Measurements from ENCODE around the gene AFAP1. TPM values are rescaled to one million over a fixed set of nuclear protein-coding genes. Genes with fewer than 3 reads are reported as not detected.

AFAP1 gene
- total RNA-seq, 1 donor from 2014 or later = 27.8 TPM

DNA sequence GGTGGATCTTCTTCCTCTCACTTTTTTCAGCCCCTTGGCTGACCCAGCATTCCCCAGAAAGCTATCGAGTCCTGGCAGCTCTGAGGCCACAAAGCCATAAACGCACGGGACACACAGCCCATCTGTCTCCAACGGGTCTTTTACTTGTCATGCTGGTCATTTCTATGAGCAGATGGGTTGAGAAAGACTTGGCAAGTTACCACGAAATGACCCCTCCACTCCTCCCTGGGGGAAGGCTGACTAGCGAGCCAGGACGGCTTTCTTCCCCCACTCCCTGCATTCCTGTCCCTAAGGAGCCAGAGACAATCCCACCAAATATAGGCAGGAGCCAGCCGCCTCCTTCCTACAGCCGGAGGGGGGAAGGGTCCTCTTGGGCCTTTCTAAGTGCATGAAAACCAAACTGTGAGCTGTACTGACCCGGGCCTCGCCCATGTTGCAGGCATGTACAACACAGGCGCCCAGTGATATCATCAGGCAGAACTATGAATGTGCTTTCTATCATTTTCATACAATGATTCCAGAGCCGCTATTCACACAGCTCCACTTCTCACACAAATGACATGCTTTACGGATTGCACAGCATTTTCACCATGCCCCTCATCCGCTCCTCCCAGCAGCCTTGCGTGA lies 28.6 kb downstream of the AFAP1 start:
- Mint-ChIP-seq H3K27ac (ENCODE audit: unreplicated experiment) (no peak overlapping the region), H3K4me3 (ENCODE audit: unreplicated experiment) (no peak overlapping the region), H3K9me3 (ENCODE audit: unreplicated experiment) (no peaks in the 10 kb centered on the region), H3K4me1 (ENCODE audit: unreplicated experiment) (peaks cover 13% of the 10 kb centered on the region), H3K27me3 (ENCODE audit: unreplicated experiment) (no peaks in the 10 kb centered on the region), H3K36me3 (ENCODE audit: low read depth, unreplicated experiment) (no peaks in the 10 kb centered on the region)
- DNase-seq (ENCODE audit: low spot score) = no peak
- TF ChIP-seq, protein P1, sequence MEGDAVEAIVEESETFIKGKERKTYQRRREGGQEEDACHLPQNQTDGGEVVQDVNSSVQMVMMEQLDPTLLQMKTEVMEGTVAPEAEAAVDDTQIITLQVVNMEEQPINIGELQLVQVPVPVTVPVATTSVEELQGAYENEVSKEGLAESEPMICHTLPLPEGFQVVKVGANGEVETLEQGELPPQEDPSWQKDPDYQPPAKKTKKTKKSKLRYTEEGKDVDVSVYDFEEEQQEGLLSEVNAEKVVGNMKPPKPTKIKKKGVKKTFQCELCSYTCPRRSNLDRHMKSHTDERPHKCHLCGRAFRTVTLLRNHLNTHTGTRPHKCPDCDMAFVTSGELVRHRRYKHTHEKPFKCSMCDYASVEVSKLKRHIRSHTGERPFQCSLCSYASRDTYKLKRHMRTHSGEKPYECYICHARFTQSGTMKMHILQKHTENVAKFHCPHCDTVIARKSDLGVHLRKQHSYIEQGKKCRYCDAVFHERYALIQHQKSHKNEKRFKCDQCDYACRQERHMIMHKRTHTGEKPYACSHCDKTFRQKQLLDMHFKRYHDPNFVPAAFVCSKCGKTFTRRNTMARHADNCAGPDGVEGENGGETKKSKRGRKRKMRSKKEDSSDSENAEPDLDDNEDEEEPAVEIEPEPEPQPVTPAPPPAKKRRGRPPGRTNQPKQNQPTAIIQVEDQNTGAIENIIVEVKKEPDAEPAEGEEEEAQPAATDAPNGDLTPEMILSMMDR (IDR thresholded peaks at IDR 0.05; ENCODE audit: unreplicated experiment) = no peak

DNA sequence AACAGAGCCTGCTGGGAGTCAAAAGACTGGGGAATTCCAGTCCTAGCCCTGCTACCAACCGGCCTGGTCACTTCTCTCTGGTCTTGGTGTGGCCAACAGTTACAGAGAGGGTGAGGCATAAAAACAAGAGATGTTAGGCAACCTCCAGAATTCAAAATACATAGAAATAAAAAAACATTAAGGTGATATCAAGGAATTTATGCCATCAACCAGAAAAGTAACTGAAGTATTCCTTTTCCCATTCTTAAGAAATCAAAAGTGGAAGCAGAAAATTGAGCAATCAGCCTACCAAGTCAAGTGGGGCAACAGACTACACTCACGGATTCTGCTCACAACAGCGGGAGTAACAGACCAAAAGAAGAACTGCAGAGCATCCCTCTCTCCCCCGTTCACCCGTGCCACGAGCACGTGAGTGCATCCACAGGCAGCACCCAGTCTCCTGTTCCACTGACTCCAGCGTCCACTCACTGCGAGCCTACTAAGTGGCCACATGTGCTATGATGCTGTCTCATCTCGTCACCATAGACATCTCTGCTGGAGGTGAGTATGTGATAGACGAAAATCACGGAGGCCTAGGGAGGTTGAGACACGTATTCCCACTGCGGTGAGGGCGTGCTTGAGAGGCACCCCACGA lies 29.3 kb downstream of the AFAP1 start:
- Mint-ChIP-seq H3K4me3 (ENCODE audit: unreplicated experiment) (no peak overlapping the region), H3K27ac (ENCODE audit: unreplicated experiment) (no peak overlapping the region), H3K4me1 (ENCODE audit: unreplicated experiment) (peaks cover 13% of the 10 kb centered on the region), H3K36me3 (ENCODE audit: low read depth, unreplicated experiment) (no peaks in the 10 kb centered on the region), H3K27me3 (ENCODE audit: unreplicated experiment) (peaks cover 3% of the 10 kb centered on the region), H3K9me3 (ENCODE audit: unreplicated experiment) (no peaks in the 10 kb centered on the region)
- DNase-seq (ENCODE audit: low spot score) = no peak
- TF ChIP-seq, protein P1 (IDR thresholded peaks at IDR 0.05; ENCODE audit: unreplicated experiment) = no peak

DNA sequence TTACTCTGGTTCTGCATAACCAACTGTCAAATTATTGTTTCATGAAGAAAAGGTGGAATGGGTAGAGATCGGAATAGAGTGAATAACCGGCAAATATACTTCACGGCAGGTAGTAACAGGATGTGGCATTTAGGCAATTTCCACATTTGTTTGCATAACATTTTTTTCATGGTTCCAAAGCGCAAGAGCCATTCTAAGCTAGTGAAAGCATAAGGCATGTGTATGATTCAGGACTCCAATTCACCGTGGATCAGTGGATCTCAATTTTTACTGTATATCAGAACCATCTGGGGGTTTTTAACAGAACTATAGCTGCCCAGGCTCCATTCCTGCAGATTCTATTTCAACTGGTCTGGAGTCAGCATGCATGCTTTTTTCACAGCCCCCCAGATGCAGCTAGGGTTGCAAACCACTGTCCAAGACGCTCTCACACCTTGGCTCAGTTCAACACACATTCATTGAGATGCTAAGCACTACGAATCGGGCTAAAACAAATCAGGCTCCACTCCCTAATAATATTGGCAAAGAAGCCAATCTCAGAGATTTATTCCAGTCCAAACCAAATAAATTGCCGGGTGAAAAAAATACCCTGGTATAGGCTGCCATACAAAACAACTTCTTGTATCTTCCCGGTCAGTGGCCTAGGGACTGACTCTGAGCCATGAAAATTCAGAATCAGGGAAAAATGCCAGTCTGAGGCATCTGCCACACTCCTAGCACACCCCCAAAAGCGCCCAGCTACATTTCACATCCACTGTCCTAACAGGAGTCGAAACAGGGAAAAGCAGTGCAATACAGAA lies 30.0 kb downstream of the AFAP1 start:
- H3K4me1 Mint-ChIP-seq (ENCODE audit: unreplicated experiment) = peaks cover 13% of the 10 kb centered on the region
- DNase-seq (ENCODE audit: low spot score) = no peak
- H3K27me3 Mint-ChIP-seq (ENCODE audit: unreplicated experiment) = peaks cover 3% of the 10 kb centered on the region
- no peak overlapping the region for H3K27ac Mint-ChIP-seq (ENCODE audit: unreplicated experiment)
- no peak overlapping the region for H3K4me3 Mint-ChIP-seq (ENCODE audit: unreplicated experiment)
- H3K36me3 Mint-ChIP-seq (ENCODE audit: low read depth, unreplicated experiment) = no peaks in the 10 kb centered on the region
- TF ChIP-seq, protein P1 (IDR thresholded peaks at IDR 0.05; ENCODE audit: unreplicated experiment) = no peak
- no peaks in the 10 kb centered on the region for H3K9me3 Mint-ChIP-seq (ENCODE audit: unreplicated experiment)

DNA sequence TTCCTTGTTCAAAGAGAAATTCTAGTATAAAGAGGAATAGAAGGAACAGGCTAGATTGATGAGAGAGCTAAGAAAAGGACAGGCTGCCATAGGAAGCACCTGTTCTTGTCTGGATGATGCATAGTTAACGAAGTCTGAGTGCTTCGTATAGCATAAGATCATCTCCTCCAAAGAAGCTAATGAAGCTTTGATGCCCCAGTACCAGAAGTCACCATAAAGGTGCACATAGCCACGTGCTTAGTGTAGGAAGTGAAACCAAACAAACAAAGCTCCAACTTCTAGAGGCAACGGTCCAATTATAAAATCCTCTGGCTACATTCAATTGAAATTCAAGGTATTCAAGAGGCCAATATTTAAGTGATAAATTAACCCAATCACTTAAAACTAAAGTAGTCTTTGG lies 31.0 kb downstream of the AFAP1 start:
- Mint-ChIP-seq H3K36me3 (ENCODE audit: low read depth, unreplicated experiment) (no peaks in the 10 kb centered on the region), H3K4me1 (ENCODE audit: unreplicated experiment) (peaks cover 13% of the 10 kb centered on the region), H3K4me3 (ENCODE audit: unreplicated experiment) (no peak overlapping the region), H3K27ac (ENCODE audit: unreplicated experiment) (no peak overlapping the region), H3K9me3 (ENCODE audit: unreplicated experiment) (no peaks in the 10 kb centered on the region), H3K27me3 (ENCODE audit: unreplicated experiment) (peaks cover 3% of the 10 kb centered on the region)
- DNase-seq (ENCODE audit: low spot score) = no peak
- TF ChIP-seq, protein P1 (IDR thresholded peaks at IDR 0.05; ENCODE audit: unreplicated experiment) = no peak

Measured in endothelial cell (in vitro differentiated cells).